GM18499 (cell line): ENCODE data around the gene EYS.
A peak's percentile ranks its signal among the peaks of the same experiment; 100 is the strongest.
"Not testable (repeated sequence)": the region's sequence is repeated elsewhere in the genome, so short reads cannot be mapped to it uniquely, and the experiment has no call there.

ENCODE experiments used
- ATAC-seq: cut with Tn5 transposase; IDR thresholded peaks from one replicate; pipeline ENCODE4 v1.9.1; 2021; ENCODE audit warnings: moderate number of reproducible peaks; ENCODE audit not compliant: insufficient read depth, unreplicated experiment

EYS gene

GRCh38 chr6:63799313-63799712, 1907.7 kb downstream of the EYS start:
- ATAC-seq: no peak

- no peak for ATAC-seq
Observed at GRCh38 chr6:63798378-63798777, 1908.6 kb downstream of the EYS start.

GRCh38 chr6:63797721-63798120, 1909.3 kb downstream of the EYS start:
- ATAC-seq: no peak

GRCh38 chr6:63795826-63796225, 1911.2 kb downstream of the EYS start:
- ATAC-seq: no peak

GRCh38 chr6:63795006-63795405, 1912.0 kb downstream of the EYS start:
- no peak for ATAC-seq

- no peak for ATAC-seq
Observed at GRCh38 chr6:63793465-63794137, 1913.4 kb downstream of the EYS start.

GRCh38 chr6:63792736-63793464, 1914.1 kb downstream of the EYS start:
- no peak for ATAC-seq

GRCh38 chr6:63790334-63790733, 1916.7 kb downstream of the EYS start:
- ATAC-seq: peak; percentile 48

- ATAC-seq: no peak
Observed at GRCh38 chr6:63789699-63790098, 1917.3 kb downstream of the EYS start.

- no peak for ATAC-seq
Observed at GRCh38 chr6:63788569-63788968, 1918.5 kb downstream of the EYS start.

GRCh38 chr6:63787021-63787420, 1920.0 kb downstream of the EYS start:
- ATAC-seq: no peak

GRCh38 chr6:63785006-63785405, 1922.0 kb downstream of the EYS start:
- ATAC-seq: no peak

- no peak for ATAC-seq
Observed at GRCh38 chr6:63783096-63783495, 1923.9 kb downstream of the EYS start.

GRCh38 chr6:63774961-63775360, 1932.1 kb downstream of the EYS start:
- ATAC-seq: no peak

- ATAC-seq: no peak
Observed at GRCh38 chr6:63773200-63773599, 1933.8 kb downstream of the EYS start.

- ATAC-seq: no peak
Observed at GRCh38 chr6:63765828-63766227, 1941.2 kb downstream of the EYS start.

- ATAC-seq: no peak
Observed at GRCh38 chr6:63764318-63764916, 1942.6 kb downstream of the EYS start.

GRCh38 chr6:63760199-63760598, 1946.8 kb downstream of the EYS start:
- ATAC-seq: no peak

- no peak for ATAC-seq
Observed at GRCh38 chr6:63759605-63760105, 1947.4 kb downstream of the EYS start.

- no peak for ATAC-seq
Observed at GRCh38 chr6:63757826-63758225, 1949.2 kb downstream of the EYS start.

GRCh38 chr6:63757275-63757674, 1949.8 kb downstream of the EYS start:
- ATAC-seq: not testable (repeated sequence)
